HG02759 (cell line): Measurements from ENCODE around the gene GALNT13.

ENCODE experiments used
- ATAC-seq: cut with Tn5 transposase; IDR thresholded peaks from one replicate; pipeline ENCODE4 v1.9.1; 2021; ENCODE audit warnings: mild to moderate bottlenecking, moderate library complexity; ENCODE audit not compliant: unreplicated experiment

Gene GALNT13

DNA sequence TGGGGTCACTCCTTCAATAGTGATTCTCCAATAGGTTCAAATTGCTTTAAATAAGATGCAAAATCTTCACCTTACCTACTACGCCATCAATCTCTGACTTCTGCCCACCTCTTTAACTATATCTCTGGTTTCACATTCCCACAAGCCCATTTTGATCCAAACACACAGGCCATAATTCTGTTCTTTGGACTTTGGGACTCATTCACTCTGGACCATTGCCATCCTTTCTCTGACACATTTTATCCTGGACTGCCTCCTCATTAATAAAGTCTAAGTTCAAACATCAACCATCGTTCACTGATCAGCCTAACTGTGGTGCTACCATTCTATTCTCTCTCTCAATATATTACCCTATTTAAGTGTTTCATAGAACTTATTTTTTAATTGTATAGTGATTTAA lies 332.2 kb downstream of the GALNT13 start:
- no peak for ATAC-seq

GRCh38 chr2:154207288-154208047 lies 335.7 kb downstream of the GALNT13 start:
- ATAC-seq: no peak

GRCh38 chr2:154223726-154224125 lies 352.0 kb downstream of the GALNT13 start:
- ATAC-seq: no peak

- ATAC-seq: no peak
These were observed 355.2 kb downstream of the GALNT13 start for GRCh38 chr2:154226931-154227330.

- no peak for ATAC-seq
These were observed 357.0 kb downstream of the GALNT13 start for GRCh38 chr2:154228566-154229280.

- no peak for ATAC-seq
These were observed 358.2 kb downstream of the GALNT13 start for GRCh38 chr2:154229966-154230365.

DNA sequence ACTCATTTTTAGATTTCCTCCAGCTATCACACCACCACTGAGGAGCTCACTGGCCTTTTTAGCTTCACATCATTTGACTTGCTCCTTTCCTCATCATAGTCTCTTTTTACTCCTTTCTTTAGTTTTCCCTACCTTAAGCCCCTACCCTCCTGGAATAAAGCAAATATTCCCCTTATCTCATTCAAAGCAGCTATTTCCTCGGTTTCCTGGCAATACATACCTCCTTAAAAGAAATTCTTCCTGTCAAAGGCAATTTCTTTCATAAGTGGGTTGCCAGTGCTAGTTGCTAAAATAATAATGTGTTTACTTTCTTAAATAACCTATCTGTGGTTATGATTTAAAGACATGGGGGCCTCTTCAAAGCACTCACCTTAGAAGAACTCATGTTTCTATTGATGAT lies 359.3 kb downstream of the GALNT13 start:
- no peak for ATAC-seq

GRCh38 chr2:154233231-154233630 lies 361.5 kb downstream of the GALNT13 start:
- no peak for ATAC-seq

DNA sequence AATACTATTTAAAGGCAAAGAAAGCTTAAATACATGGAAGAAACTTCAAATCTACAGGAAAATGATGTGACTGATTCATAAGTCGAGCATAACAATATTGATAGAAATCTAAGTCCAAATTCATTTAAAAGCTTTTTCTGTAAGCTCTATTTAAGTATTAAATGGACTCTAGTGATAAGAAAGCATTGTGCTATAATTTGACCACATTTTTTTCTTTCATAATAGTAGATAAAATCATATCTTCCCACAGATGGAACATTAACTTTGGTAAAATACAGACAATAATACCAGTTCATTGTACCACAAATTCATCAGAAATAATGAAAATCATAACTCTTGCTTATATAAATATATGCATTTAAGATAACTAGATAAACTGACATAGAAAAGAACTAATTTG lies 366.5 kb downstream of the GALNT13 start:
- ATAC-seq: no peak

- no peak for ATAC-seq
These were observed 368.6 kb downstream of the GALNT13 start for GRCh38 chr2:154240316-154240715.

- ATAC-seq: no peak
These were observed 369.2 kb downstream of the GALNT13 start for GRCh38 chr2:154240921-154241379.

GRCh38 chr2:154242687-154243086 lies 371.0 kb downstream of the GALNT13 start:
- no peak for ATAC-seq

DNA sequence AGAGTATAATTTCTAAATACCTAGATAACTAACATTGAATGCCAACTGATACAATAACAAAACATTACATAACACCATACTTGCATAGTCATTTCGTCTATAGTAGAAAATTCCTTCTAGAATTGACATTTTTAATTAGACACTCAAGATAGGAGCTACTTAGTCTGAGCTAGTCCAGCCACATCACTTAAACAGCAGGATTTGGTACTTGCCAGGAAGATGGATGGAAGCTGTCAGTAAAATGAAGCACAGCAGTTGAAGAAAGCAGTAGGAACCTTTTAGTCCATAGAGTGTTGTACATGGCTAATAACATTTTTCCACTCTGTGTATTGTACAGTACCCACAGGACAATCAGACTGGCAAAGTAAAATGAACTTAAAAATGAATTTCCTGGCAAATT lies 372.0 kb downstream of the GALNT13 start:
- ATAC-seq: no peak

DNA sequence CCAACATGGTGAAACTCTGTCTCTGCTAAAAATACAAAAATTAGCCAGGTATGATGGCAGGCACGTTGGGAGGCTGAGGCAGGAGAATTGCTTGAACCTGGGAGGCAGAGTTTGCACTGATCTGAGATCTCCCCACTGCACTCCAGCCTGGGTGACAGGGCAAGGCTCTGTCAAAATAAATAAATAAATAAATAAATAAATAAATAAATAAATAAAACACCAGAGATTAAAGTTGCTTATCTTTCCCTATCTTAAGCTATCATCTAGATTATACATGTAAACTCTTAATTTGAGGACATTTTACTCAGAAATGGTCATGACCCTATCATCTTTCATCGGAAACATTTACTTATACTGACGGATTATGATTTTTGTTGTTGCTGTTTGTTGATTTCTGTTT lies 373.2 kb downstream of the GALNT13 start:
- ATAC-seq: no peak

DNA sequence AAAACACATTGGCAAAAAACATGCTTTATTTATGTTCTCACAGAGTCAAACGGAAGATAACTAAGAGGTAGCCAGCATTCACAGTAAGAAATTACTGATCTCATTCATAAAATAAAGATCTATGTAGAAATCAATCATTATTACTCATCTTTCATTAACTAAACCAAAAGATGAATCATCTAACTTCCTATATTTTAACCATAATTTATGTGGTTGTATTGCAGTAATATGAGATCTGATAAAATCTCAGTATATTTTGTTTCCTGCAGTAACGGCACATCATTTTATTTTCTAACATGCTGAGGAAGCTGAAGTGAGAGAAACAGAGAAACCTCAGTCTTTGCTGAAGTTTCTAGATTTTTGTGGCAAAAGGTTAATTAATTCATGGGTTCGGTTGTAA lies 375.8 kb downstream of the GALNT13 start:
- no peak for ATAC-seq

DNA sequence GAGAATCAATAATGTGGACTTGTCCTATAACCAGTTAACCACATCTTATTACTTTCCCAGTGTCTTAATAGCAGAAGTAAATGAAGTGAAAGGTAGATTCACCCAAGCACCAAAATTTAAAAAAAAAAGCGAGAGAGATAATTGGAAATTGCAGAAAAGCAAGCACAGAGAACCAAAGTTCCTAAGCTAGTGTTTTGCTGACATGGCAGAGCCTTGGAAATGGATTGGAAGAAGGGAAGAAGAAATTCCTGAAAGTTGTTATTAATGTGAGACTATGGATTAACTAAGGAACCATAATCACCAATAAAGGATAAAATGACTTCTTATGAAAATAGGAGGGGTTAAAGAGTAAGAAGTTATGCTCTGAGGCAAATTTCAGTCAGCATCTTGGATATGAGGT lies 384.4 kb downstream of the GALNT13 start:
- ATAC-seq: no peak

DNA sequence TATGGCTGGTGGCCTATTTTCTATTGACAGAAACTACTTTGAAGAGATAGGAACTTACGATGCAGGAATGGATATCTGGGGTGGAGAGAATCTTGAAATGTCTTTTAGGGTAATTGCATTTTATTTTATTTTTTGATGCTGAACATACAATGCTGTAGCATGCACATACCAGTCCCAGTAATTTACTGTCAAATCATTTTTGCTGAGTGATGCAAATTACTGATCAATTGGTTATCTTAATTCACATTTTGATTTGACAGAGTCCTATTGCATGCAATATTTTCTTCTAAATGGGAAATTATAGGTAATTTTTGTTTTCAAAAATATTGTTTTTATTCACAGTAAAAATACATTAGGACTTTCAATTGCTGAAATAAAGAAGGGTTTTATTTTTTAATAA lies 387.3 kb downstream of the GALNT13 start:
- ATAC-seq: no peak

DNA sequence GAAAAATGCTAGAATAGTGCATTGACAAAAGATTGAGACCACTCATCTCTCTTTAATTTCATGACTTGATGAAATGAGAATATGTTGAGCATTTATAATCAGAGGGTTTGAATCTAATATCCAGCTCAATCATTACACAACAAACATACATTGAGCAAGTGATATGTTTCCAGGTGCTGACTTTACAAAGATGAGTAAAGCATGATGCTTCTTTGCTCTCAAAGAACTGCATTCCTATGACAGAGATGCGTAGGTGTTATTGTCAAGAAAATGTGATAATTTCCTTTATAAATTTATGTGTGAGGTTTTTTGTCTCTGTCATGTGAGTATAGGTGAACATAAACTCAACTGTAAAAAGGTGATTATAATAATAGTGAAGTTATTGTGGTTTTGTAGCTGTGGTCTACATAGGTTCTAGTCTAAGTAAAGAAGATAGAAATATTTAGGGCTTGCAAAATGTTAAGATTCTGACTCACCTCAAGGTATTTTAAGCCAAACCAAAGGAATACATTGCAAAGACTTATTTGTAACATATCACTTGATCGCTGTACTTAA lies 389.8 kb downstream of the GALNT13 start:
- ATAC-seq: no peak

DNA sequence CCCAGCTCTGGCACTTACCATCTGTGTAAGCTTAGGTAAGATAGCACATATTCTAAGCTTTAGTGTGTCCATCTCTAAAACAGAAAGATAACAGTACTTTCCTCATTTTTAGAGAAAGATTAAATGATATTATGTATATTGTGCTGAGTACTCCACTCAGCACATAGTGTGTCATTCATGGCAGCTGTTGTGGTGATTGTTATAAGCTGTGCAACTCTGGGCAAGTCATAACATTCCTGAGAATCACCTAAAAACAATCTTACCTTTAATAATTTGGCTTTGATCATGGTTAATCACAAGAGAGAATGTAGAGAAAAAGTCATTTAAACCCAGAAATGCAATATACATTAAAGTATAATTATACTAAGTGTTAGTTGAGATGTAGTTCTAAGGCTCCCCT lies 391.5 kb downstream of the GALNT13 start:
- ATAC-seq: no peak

- no peak for ATAC-seq
These were observed 392.3 kb downstream of the GALNT13 start for GRCh38 chr2:154264024-154264423.

DNA sequence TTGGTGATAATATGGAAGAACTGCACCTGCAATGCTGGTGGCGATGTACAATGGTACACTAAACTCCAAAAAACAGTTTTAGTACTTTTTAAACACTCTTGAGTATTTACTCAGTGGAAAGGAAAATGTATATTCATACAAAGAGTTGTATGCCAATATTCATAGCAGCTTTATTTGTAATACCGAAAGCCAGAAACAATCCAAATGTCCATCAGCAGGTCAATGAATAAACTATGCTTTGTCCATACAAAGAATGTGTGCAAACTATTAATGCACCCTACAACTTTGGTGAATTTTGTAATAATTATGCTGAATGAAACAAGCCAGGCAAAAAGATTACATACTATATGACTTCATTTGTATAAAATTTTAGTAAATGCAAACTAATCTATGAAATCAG lies 396.3 kb downstream of the GALNT13 start:
- no peak for ATAC-seq

DNA sequence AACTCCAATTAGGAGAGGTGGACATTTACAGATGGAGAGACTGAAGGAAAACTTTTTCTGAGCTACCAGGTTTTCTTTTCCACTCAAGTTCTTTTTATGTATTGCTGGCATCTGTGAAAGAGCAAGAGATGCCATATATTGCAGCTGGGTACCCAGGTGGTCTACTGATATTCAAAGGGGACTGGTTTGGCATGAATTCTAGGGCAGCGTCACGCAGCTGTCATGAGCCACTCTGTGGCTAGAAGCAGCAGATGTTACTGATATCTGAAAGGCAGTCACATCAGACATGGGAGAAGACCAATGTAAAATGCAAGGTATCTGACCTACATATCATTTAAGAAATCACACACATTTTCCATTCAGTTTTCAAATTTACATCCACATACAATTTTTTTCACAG lies 408.8 kb downstream of the GALNT13 start:
- no peak for ATAC-seq
